Fibroblast of skin of back (primary cell): ENCODE data around the gene CSF1R.
"Not testable (repeated sequence)": the region's sequence is repeated elsewhere in the genome, so short reads cannot be mapped to it uniquely, and the experiment has no call there.

ENCODE experiments used
- DNase-seq: peaks from one replicate; pipeline ENCODE4 v3.0.0-alpha.2; 2013

The CSF1R gene

DNA sequence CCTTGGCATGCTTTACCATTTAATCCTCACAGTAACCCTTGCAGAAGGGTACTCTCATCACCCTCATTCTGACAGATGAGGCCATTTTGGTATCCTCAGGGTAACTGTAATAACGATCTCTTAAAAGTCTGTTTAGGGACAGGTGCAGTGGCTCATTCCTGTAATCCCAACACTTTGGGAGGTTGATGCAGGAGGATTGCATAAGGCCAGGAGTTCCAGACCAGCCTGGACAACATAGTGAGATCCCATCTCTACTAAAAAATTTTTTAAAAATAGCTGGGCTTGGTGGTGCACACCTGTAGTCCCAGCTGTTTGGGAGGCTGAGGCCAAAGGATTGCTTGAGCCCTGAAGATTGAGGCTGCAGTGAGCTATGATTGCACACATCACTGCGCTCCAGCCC is 31.8 kb downstream of the CSF1R start:
- no peak for DNase-seq

DNA sequence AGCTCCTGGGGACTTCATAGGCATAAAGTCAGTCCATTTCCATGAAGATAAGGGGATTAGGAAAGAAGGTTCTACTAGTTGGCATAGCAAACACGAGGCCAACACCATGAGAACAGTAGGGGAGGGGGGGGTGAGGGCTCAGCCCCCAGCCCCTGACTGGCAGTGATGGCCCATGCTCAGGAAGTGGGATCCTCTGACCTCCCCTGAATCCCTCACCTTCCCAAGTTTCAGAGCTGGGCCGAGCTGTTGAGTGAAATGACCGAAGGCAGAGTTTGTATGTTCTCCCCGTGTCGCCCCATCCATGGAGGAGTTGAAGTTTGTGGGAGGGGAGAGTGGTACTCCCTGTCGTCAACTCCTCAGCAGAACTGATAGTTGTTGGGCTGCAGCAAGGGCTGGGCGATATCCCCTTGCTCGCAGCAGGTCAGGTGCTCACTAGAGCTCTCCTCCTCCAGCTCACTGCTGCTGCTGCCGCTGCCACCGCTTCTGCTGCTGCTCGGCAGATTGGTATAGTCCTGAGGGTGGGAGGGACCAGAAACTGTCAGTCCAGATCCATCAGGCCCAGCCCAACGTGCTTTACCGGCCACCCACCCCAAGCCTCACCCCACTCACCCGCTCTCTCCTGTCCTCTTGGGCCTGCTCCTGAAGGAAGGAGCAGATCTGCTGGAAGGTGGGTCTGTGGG is 32.5 kb downstream of the CSF1R start:
- DNase-seq, result no peak

DNA sequence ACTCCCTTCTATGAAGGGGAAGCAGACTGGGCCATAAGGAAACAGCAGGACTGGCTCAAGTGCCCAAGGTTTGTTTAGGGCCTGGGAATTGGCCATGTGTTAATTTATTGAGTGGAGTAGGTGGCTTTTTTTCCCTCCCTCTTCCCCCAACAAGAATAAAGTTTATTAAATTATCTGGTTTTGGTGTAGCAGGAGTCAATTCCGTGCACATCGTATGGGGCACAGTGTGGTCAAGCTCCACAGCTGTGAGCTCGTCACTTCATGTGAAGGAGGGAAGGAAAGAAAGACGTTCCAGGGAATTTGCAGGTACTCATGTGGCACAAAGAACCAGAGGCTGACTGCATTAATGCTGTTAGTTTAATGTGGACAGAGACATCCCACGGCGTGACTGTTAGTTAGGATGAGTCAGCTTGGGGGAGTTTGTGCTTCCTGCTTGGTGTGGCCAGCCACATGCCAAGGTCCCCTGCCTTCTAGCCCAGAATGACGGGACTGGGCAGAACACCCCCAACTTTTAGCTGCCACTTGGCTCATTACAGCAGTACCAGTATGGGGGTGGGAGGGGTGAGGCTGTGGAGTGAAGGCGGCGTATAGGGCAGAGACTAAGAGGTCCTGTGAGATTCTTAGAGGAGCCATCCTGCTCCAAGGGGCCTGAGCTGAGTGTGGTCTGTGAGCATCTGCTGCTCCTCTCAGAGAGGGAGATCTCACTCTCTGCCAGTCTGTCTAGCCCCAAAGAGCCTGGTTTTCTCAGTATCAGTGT is 33.2 kb downstream of the CSF1R start:
- peak; percentile 89 for DNase-seq

GRCh38 chr5:150052226-150052955 is 34.0 kb downstream of the CSF1R start:
- no peak for DNase-seq

GRCh38 chr5:150051657-150052195 is 34.6 kb downstream of the CSF1R start:
- no peak for DNase-seq

- not testable (repeated sequence) for DNase-seq
Observed at GRCh38 chr5:150050172-150050811, 36.1 kb downstream of the CSF1R start.

GRCh38 chr5:150046031-150046430 is 40.3 kb downstream of the CSF1R start:
- DNase-seq, result no peak

GRCh38 chr5:150045549-150045948 is 40.8 kb downstream of the CSF1R start:
- DNase-seq, result no peak

DNA sequence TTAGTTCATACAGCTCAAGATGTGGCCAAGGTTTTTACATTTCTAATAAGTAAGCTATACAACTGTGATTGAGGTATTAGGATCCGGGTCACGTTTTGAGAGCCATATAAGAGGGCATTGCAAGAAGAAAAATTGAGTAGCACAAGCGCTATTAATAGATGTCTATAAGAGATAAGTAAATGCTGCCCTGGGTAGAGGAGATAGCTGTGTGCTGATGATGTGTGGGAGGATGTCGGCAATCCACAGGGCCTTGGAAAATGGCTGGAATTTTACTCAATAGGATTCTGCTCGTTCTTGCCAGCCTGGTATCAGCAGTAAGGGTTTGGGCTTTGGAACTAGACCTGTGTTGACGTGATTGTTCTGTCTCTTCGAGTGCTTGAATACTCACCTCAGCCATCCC is 41.6 kb downstream of the CSF1R start:
- DNase-seq, result no peak

DNA sequence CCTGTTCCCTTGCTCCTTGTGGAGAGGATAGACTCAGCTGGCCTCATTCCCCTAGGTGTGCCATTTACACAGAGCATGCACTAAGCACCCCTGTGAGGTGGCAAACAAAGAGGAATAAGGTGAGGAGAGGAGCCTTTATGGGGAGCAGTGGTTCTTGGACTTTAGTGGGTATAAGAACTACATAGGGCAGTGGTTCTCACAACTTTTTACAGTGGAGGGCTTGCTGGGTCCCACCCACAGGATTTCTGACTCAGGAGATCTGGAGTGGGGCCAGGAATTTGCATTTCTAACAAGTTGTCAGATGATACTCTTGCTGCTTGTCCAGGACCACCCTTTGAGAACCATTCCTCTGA is 42.0 kb downstream of the CSF1R start:
- DNase-seq, result peak; percentile 84

- peak; percentile 77 for DNase-seq
Observed at GRCh38 chr5:150043657-150044328, 42.6 kb downstream of the CSF1R start.

DNA sequence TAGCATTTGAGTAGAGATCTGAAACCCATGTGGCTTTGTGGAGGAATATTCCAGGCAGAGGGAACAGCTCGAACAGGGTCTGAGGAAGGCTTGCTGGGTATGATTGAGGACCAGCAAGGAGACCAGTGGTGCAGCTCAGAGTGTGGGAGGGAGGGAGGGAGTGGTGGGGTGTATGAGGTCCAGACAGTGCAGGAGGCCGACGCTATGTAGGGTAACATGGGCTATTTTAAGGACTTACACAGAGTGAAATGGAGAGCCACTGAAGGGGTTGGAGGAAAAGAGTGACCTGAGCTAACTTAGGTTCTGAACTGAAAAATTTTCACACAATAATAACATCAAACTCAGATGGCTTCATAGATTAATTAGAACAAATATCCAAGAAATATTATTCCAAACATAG is 43.9 kb downstream of the CSF1R start:
- no peak for DNase-seq

GRCh38 chr5:150038547-150038946 is 47.8 kb downstream of the CSF1R start:
- DNase-seq, result no peak

DNA sequence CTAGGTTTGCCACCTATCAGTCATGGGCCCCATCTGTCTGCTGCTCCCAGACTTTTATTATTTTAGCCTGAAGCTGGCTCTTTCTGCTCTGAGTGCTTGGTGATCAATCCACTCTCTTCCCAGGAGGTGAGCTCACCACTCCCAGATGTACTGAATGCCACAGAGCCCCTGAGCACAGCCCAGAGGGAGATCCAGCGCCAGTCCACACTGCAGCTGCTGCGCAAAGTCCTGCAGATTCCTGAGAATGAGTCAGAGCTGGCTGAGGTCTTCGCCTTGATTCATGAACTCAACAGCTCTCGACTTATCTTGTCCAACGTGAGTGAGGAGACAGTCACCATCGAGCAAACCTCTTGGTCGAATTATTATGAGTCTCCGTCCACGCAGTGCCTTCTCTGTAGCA is 49.8 kb downstream of the CSF1R start:
- DNase-seq, result peak; percentile 98

GRCh38 chr5:150035139-150035895 is 51.0 kb downstream of the CSF1R start:
- no peak for DNase-seq

DNA sequence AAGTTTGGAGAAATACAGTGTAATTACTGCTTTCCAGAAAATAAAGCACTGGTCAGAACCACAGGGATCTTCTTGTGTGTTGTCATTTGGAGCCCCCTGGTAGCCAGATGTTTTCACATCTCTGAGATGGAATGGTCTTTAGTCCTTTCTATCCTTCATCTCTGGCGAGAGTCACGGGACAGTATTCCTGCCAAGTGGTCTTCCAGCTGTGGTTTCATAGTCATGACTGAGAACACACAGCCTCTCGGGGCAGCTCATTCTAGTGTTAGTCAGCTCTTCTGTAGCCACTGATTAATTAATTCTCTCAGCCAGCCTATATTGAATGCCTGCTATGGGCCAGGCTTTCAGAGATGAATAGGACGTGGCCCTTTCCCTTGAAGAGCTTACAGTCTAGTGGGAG is 51.7 kb downstream of the CSF1R start:
- DNase-seq, result peak; percentile 75

GRCh38 chr5:150033334-150033733 is 53.0 kb downstream of the CSF1R start:
- no peak for DNase-seq

DNA sequence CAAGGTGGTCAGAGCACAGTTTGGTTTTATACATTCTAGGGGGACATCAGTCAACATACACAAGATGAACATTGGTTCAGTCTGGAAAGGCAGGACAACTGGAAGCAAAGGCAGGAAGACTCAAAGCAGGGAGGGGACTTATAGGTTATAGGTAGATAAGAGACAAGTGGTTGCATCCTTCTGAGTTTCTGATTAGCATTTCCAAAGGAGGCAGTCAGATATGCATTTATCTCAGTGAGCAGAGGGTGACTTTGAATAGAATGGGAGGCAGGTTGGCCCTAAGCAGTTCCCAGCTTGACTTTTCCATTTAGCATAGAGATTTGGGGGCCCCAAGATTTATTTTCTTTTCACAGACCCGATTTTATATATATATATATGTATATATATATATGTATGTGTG is 58.3 kb downstream of the CSF1R start:
- not testable (repeated sequence) for DNase-seq

DNA sequence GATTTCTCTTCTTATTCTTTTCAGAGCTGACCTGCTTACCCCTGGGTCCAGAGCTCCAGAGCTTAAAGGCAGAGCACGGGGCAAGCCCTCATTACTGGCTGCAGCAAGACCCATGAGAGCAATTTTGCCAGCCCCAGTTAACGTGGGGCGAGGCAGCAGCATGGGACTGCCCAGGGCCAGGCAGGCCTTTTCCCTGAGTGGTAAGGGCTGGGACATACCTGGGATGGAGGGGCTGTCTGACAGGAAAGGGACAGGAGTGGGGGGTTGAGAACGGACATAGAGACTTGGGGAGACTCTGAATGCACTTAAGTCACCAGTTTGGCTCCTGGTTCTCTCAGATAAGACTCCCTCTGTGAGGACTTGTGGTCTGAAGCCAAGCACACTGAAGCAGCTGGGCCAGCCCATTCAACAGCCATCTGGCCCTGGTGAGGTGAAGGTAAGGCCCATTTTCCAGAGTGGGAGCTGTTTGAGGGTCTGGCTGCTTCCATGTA is 59.6 kb downstream of the CSF1R start:
- no peak for DNase-seq

DNA sequence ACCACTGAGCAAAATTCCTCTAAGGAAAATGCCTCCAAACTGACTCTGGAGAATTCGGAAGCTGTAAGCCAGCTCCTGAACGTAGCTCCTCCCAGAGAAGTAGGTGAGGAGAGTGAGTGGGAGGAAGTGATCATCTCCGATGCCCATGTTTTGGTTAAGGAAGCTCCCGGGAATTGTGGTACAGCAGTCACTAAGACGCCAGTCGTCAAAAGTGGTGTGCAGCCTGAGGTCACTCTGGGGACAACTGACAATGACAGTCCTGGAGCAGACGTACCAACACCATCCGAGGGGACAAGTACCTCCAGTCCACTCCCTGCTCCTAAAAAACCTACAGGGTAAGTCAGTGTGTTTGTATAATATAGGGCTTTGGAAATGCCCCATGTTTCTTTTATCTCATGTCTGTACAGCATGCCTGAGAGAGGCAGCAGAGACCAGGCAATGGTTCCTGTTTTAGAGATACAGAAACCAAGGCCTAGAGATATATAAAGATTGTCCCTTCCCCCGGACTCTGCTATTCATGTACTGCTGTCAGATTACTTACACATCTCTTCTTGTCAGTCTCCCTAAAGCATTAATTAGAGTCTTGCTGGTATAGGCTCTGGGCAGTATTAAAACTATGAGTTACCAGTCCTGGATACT is 61.9 kb downstream of the CSF1R start:
- peak; percentile 38 for DNase-seq

DNA sequence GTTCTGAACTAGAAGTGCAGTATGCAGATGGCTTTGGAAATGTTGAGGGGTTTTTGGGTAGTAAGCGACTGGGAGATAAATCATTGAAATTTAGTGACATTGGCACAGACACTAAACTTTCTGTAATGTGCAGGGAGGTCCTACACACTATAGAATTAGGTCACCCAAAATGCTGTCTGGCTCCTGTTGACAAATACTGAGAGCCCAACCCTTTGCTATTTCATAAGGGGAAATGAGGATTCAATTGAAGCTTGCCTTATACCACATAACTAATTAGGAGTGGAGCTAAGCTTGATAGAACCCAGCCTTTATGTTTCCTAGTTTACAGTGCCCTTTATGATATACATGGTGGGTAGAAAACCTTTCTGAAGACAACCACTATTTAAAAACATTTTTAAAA is 63.2 kb downstream of the CSF1R start:
- no peak for DNase-seq
